H1 (cell line): ENCODE results near the gene AP2B1. TPM values are rescaled to one million over a fixed set of nuclear protein-coding genes. Genes with fewer than 3 reads are reported as not detected.

Experiments used
- CTCF ChIA-PET: fragments of 300-600 bp; sonication (Branson Sonifier 250); formaldehyde crosslinking; loops from one replicate; lab custom pipeline; 2021; ENCODE audit not compliant: partially characterized antibody; lab: Charles Lee
- POLR2A ChIA-PET: fragments of 300-600 bp; sonication (Branson Sonifier 250); formaldehyde crosslinking; loops from one replicate; lab custom pipeline; 2021; ENCODE audit warnings: inconsistent platforms; ENCODE audit not compliant: partially characterized antibody; lab: Charles Lee
- DNase-seq, 2 experiments: peaks; one replicate each; pipeline versions ENCODE4 v3.0.0 to v3.0.0-alpha.2; 2010 to 2022; ENCODE audit warnings: low spot score in 2 of 2, low read depth in 1 of 2, mixed read lengths in 1 of 2
- FAIRE-seq: peaks from 2 replicates; lab custom pipeline; 2011; peaks lifted over from hg19 to GRCh38; lab: Jason Lieb, UNC
- H2AFZ ChIP-seq: 2 replicates; pipeline ENCODE4 v1.8.1; 2012; ENCODE audit warnings: low read length, inconsistent platforms
- H2AK5ac ChIP-seq: 2 replicates; pipeline ENCODE4 v1.6.1; 2013; ENCODE audit warnings: low read depth, low read length
- H2BK120ac ChIP-seq: replicated peaks from 2 replicates; pipeline ENCODE3; 2013; ENCODE audit warnings: low read depth, low read length, inconsistent platforms
- H2BK12ac ChIP-seq: 2 replicates; pipeline ENCODE4 v1.6.1; 2013; ENCODE audit warnings: low read depth, low read length
- H2BK15ac ChIP-seq: 2 replicates; pipeline ENCODE4 v1.6.1; 2013; ENCODE audit warnings: low read length
- H2BK20ac ChIP-seq: 2 replicates; pipeline ENCODE4 v1.6.1; 2013; ENCODE audit warnings: low read length
- H2BK5ac ChIP-seq: 2 replicates; pipeline ENCODE4 v1.6.1; 2013; ENCODE audit warnings: low read depth, low read length
- H3K14ac ChIP-seq: 2 replicates; pipeline ENCODE4 v1.6.1; 2013; ENCODE audit warnings: inconsistent platforms; ENCODE audit not compliant: insufficient read length
- H3K18ac ChIP-seq: 2 replicates; pipeline ENCODE4 v1.6.1; 2013; ENCODE audit warnings: low read length; ENCODE audit errors: extremely low read depth
- H3K23ac ChIP-seq: 2 replicates; pipeline ENCODE4 v1.6.1; 2013; ENCODE audit warnings: inconsistent platforms; ENCODE audit not compliant: insufficient read length
- H3K23me2 ChIP-seq: 2 replicates; pipeline ENCODE4 v1.6.1; 2013; ENCODE audit warnings: low read depth, low read length
- H3K27ac ChIP-seq: 2 replicates; pipeline ENCODE4 v1.6.1; 2011; ENCODE audit warnings: low read depth, low read length, inconsistent platforms
- H3K27me3 ChIP-seq, 4 experiments: replicated peaks in 1 of 4; 1 replicate in 1 of 4; 2 replicates in 3 of 4; pipeline versions ENCODE4 v1.6.1 to v1.8.1; 2011 to 2013; ENCODE audit warnings: low read length in 3 of 4, mild to moderate bottlenecking in 3 of 4, inconsistent platforms in 2 of 4, mixed read lengths in 2 of 4, moderate library complexity in 1 of 4; ENCODE audit not compliant: control insufficient read depth in 3 of 4, insufficient read depth in 3 of 4; ENCODE audit errors: extremely low read depth in 1 of 4
- H3K36me3 ChIP-seq, 4 experiments: 2 replicates each; pipeline versions ENCODE4 v1.6.1 to v1.8.1; 2011 to 2013; ENCODE audit warnings: mild to moderate bottlenecking in 4 of 4, low read length in 3 of 4, moderate library complexity in 2 of 4, control low read depth in 1 of 4, inconsistent platforms in 1 of 4; ENCODE audit not compliant: insufficient read depth in 4 of 4, control insufficient read depth in 2 of 4
- H3K4ac ChIP-seq: replicated peaks from 2 replicates; pipeline ENCODE3; 2013; ENCODE audit warnings: low read length, low read depth, mixed read lengths, inconsistent platforms; ENCODE audit not compliant: insufficient read length
- H3K4me1 ChIP-seq, 4 experiments: replicated peaks in 1 of 4; 1 replicate in 1 of 4; 2 replicates in 3 of 4; pipeline versions ENCODE4 v1.6.1 to v1.8.1; 2011 to 2013; ENCODE audit warnings: low read length in 3 of 4, inconsistent platforms in 2 of 4, mixed read lengths in 1 of 4; ENCODE audit not compliant: insufficient read depth in 4 of 4, control insufficient read depth in 3 of 4
- H3K4me2 ChIP-seq, 2 experiments: 2 replicates each; pipeline versions ENCODE4 v1.6.1 to v1.8.1; 2011 to 2013; ENCODE audit warnings: low read depth in 2 of 2, low read length in 2 of 2, control low read depth in 1 of 2, inconsistent platforms in 1 of 2, mild to moderate bottlenecking in 1 of 2; ENCODE audit not compliant: insufficient read depth in 1 of 2
- H3K4me3 ChIP-seq, 4 experiments: fragments of 200-600, 300-600 bp in 1 of 4; sonication (generic), shearing (Covaris generic), sonication (Bioruptor Twin) in 1 of 4; 2 replicates each; pipeline versions ENCODE4 v1.5.1 to v1.8.1; 2011 to 2016; ENCODE audit warnings: low read length in 4 of 4, low read depth in 3 of 4, control low read depth in 2 of 4, inconsistent platforms in 2 of 4, mild to moderate bottlenecking in 2 of 4, mixed read lengths in 1 of 4, moderate library complexity in 1 of 4; ENCODE audit not compliant: insufficient read depth in 2 of 4; ENCODE audit errors: extremely low read depth in 1 of 4
- H3K56ac ChIP-seq: replicated peaks from 2 replicates; pipeline ENCODE3; 2013; ENCODE audit warnings: low read depth, mild to moderate bottlenecking, mixed read lengths, low read length, inconsistent platforms; ENCODE audit not compliant: insufficient read length
- H3K79me1 ChIP-seq: 2 replicates; pipeline ENCODE4 v1.6.1; 2013; ENCODE audit warnings: low read depth, low read length, control low read depth
- H3K79me2 ChIP-seq, 2 experiments: 2 replicates each; pipeline versions ENCODE4 v1.6.1 to v1.8.1; 2012 to 2013; ENCODE audit warnings: low read length in 2 of 2, mild to moderate bottlenecking in 2 of 2, inconsistent platforms in 1 of 2; ENCODE audit not compliant: insufficient read depth in 2 of 2, control insufficient read depth in 1 of 2
- H3K9ac ChIP-seq, 4 experiments: replicated peaks in 1 of 4; 1 replicate in 1 of 4; 2 replicates in 3 of 4; pipeline versions ENCODE4 v1.6.1 to v1.8.1; 2011 to 2013; ENCODE audit warnings: low read depth in 3 of 4, low read length in 3 of 4, control low read depth in 2 of 4, mild to moderate bottlenecking in 2 of 4, moderate library complexity in 2 of 4, inconsistent platforms in 1 of 4; ENCODE audit errors: extremely low read depth in 1 of 4
- H3K9me3 ChIP-seq, 2 experiments: 2 replicates each; pipeline versions ENCODE4 v1.6.1 to v1.8.1; 2012 to 2013; ENCODE audit warnings: mild to moderate bottlenecking in 2 of 2, moderate library complexity in 2 of 2, control low read depth in 1 of 2, inconsistent platforms in 1 of 2, low read depth in 1 of 2, low read length in 1 of 2, mixed read lengths in 1 of 2; ENCODE audit not compliant: insufficient read depth in 2 of 2
- H4K20me1 ChIP-seq, 2 experiments: replicated peaks in 1 of 2; 2 replicates each; pipeline versions ENCODE3 to v1.8.1; 2011 to 2013; ENCODE audit warnings: inconsistent platforms in 2 of 2, low read length in 2 of 2, mild to moderate bottlenecking in 1 of 2; ENCODE audit not compliant: insufficient read depth in 2 of 2, control insufficient read depth in 1 of 2
- H4K5ac ChIP-seq: 2 replicates; pipeline ENCODE4 v1.6.1; 2013; ENCODE audit warnings: low read length, low read depth, mixed read lengths, inconsistent platforms; ENCODE audit not compliant: insufficient read length
- H4K8ac ChIP-seq: 2 replicates; pipeline ENCODE4 v1.8.0; 2013; ENCODE audit warnings: mild to moderate bottlenecking, moderate library complexity, low read length, inconsistent platforms; ENCODE audit not compliant: insufficient read depth; ENCODE audit errors: extremely low read depth
- H4K91ac ChIP-seq: replicated peaks from 2 replicates; pipeline ENCODE3; 2013; ENCODE audit warnings: low read length, mixed read lengths, inconsistent platforms; ENCODE audit not compliant: insufficient read length
- ASH2L ChIP-seq: fragments of 200-600, 300-600 bp; sonication (generic); IDR thresholded peaks from one replicate; pipeline ENCODE4 v1.7.1; 2017; ENCODE audit warnings: low read length
- JUN ChIP-seq: IDR thresholded peaks from 2 replicates; pipeline ENCODE4 v1.6.1; 2011; ENCODE audit warnings: low read depth, mild to moderate bottlenecking, improper control_type of control experiment, low read length
- WGBS, 2 experiments: shearing (Covaris generic) in 1 of 2; methylation state at CpG; one replicate each; pipeline versions ENCODE4 v1.1.6 to v1.1.7; 2013 to 2015; ENCODE audit warnings: low lambda C conversion rate in 2 of 2, mixed read lengths in 2 of 2, inconsistent platforms in 1 of 2, low coverage in 1 of 2, missing lambda C conversion rate in 1 of 2; ENCODE audit not compliant: insufficient replicate concordance in 2 of 2, insufficient coverage in 1 of 2, insufficient read length in 1 of 2; ENCODE audit errors: extremely low coverage in 1 of 2, missing lambda C conversion rate in 1 of 2; 5-methylcytosine and 5-hydroxymethylcytosine counted together
- polyA plus RNA-seq, 7 experiments: library from polyadenylated mRNA; depleted of rRNA in 3 of 7; stranded (reverse) in 5 of 7; unstranded in 2 of 7; fragments of >200 nt in 5 of 7; fragments of 200-250 nt in 2 of 7; gene quantifications; 1 replicate in 5 of 7; 2 replicates in 1 of 7; 4 replicates in 1 of 7; pipeline versions ENCODE4 v1.2.1 to v1.2.3, GENCODE V29; 2011 to 2013; ENCODE audit warnings: missing spikeins in 2 of 7, mixed read lengths in 2 of 7
- total RNA-seq: library from RNA; stranded (reverse); fragmentation: NEBNext Ultra II Directional; extraction: Animal tissue kit (Norgen Biotek cat#: 25700); gene quantifications from 2 replicates; pipeline ENCODE4 v1.2.1, GENCODE V29; 2021

Gene AP2B1
- total and polyA plus RNA-seq, 2 of the 8 experiments (the other 6 are each of a cell fraction or from before 2014, with no cell fraction given): 95.5 to 199 TPM

DNA sequence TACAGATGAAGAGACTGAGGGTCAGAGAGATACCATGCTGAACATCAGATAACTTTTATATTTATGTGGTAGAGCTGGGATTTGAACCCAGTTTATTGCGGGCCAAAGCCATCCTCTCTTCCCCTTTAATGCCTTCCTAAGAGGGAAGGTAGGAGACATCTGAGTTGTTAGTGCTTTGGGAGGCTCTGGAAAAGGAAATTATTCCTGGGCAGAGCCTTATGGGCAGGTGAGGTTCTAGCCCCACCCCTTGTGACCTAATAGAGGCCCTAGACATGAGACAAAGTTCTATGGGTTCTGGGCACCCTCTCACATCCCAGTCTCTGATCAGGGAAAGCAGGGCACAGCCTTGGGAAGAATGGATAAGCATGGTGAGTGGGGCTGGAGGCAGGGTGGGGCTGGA lies 173.5 kb downstream of the AP2B1 start, which contains the start of gene C17orf50:
C17orf50 (plus strand) TSS at position 301 of the 400 bp plus-strand sequence; CDS start at position 356, 55 bp downstream.
- TF ChIP-seq JUN: no peak
- TF ChIP-seq ASH2L: no peak
- WGBS, 2 experiments: 78% methylated on average over 1 of the region's 1 CpG; no CpG with 5 or more reads in 1 of the 2 experiments
- Histone ChIP-seq H3K4me2 (no peak within 1 kb of the TSS), H2BK5ac (no peak within 1 kb of the TSS), H3K79me2 (no peaks in the 10 kb centered on the region), H3K36me3 (no peaks in the 10 kb centered on the region), H3K27ac (no peak within 1 kb of the TSS), H4K91ac (no peak within 1 kb of the TSS), H2BK20ac (no peak within 1 kb of the TSS), H3K18ac (no peak within 1 kb of the TSS), H3K27me3 (peaks cover 0 to 3% (median 2%) of the 10 kb centered on the region in 4 experiments; a peak in 3 of 7 replicates), H4K5ac (no peak within 1 kb of the TSS), H4K8ac (no peak within 1 kb of the TSS), H2AK5ac (no peak within 1 kb of the TSS), H3K14ac (no peak within 1 kb of the TSS), H3K4ac (no peak within 1 kb of the TSS), H3K4me3 (no peak within 1 kb of the TSS), H2BK15ac (no peak within 1 kb of the TSS), H3K79me1 (no peaks in the 10 kb centered on the region), H3K9me3 (no peaks in the 10 kb centered on the region; a peak in 1 of 4 replicates), H3K23ac (no peak within 1 kb of the TSS), H3K4me1 (peaks cover 0 to 7% (median 3%) of the 10 kb centered on the region in 4 experiments; a peak in 5 of 7 replicates), H4K20me1 (no peaks in the 10 kb centered on the region), H3K23me2 (no peaks in the 10 kb centered on the region), H3K9ac (no peak within 1 kb of the TSS), H2BK12ac (no peak within 1 kb of the TSS), H2AFZ (no peak within 1 kb of the TSS), H2BK120ac (no peak within 1 kb of the TSS), H3K56ac (no peak within 1 kb of the TSS)
- CTCF ChIA-PET: interaction anchor here (1.1 to 13.0 kb wide), 4 partner anchors 10 to 45 kb away, joined by 5 to 179 read pairs (median 48); partner anchors contain the start of genes GAS2L2 and MMP28
- POLR2A ChIA-PET: interaction anchor here (1.6 kb wide), 1 partner anchor 48 kb away, joined by 7 read pairs; the partner anchor contains the start of gene TAF15
- DNase-seq: no peak
- FAIRE-seq: no peak
